Skeletal muscle tissue (tissue), 4 donors: ENCODE measurements around the gene GPR32. TPM values are rescaled to one million over a fixed set of nuclear protein-coding genes. Genes with fewer than 3 reads are reported as not detected.
"Not testable (repeated sequence)": the region's sequence is repeated elsewhere in the genome, so short reads cannot be mapped to it uniquely, and the experiment has no call there.

Experiments used
- H3K27ac ChIP-seq: one replicate; pipeline ENCODE4 v1.7.0; 2013; ENCODE audit warnings: mild to moderate bottlenecking, low read depth, low read length, inconsistent platforms
- H3K27me3 ChIP-seq, 3 donors: one replicate each; pipeline ENCODE4 v1.7.0; 2013; ENCODE audit warnings: low read length in 3 of 3; ENCODE audit not compliant: control insufficient read depth in 3 of 3, insufficient read depth in 3 of 3
- H3K36me3 ChIP-seq, 3 donors: one replicate each; pipeline ENCODE4 v1.7.0; 2013; ENCODE audit warnings: low read length in 3 of 3; ENCODE audit not compliant: control insufficient read depth in 3 of 3, insufficient read depth in 3 of 3
- H3K4me1 ChIP-seq, 3 donors: one replicate each; pipeline ENCODE4 v1.7.0; 2013; ENCODE audit warnings: low read length in 3 of 3, mild to moderate bottlenecking in 3 of 3; ENCODE audit not compliant: control insufficient read depth in 3 of 3, insufficient read depth in 3 of 3
- H3K4me3 ChIP-seq, 3 donors: one replicate each; pipeline ENCODE4 v1.7.0; 2013; ENCODE audit warnings: low read length in 3 of 3
- H3K9ac ChIP-seq, 3 donors: one replicate each; pipeline ENCODE4 v1.7.0; 2013; ENCODE audit warnings: low read length in 3 of 3, mild to moderate bottlenecking in 3 of 3, moderate library complexity in 2 of 3, low read depth in 1 of 3
- H3K9me3 ChIP-seq, 3 donors: one replicate each; pipeline ENCODE4 v1.7.0; 2013; ENCODE audit warnings: low read length in 3 of 3; ENCODE audit not compliant: control insufficient read depth in 3 of 3
- total RNA-seq: library from RNA; depleted of rRNA; stranded (reverse); fragments of >200 nt; gene quantifications from one replicate; pipeline ENCODE4 v1.2.3, GENCODE V29; 2014
- donor health status: Osteomylitis.

GPR32 gene, protein sequence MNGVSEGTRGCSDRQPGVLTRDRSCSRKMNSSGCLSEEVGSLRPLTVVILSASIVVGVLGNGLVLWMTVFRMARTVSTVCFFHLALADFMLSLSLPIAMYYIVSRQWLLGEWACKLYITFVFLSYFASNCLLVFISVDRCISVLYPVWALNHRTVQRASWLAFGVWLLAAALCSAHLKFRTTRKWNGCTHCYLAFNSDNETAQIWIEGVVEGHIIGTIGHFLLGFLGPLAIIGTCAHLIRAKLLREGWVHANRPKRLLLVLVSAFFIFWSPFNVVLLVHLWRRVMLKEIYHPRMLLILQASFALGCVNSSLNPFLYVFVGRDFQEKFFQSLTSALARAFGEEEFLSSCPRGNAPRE
- total RNA-seq = not detected

DNA sequence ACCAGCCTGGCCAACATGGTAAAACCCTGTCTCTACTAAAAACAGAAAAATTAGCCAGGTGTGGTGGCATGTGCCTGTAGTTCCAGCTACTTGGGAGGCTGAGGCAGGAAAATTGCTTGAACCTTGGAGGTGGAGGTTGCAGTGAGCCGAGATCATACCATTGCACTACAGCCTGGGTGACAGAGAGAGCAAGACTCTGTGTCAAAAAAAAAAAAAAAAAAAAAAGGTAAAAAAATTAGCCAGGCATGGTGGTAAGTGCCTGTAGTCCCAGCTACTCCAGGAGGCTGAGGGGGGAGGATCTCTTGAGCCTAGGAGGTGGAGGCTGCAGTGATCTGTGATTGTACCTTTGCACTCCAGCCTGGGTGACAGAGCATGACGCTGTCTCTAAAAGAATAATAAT, at the start of gene GPR32:
GPR32 (plus strand) TSS at position 301 of the 400 bp plus-strand sequence. CDS start 137 bp downstream, outside the sequence.
- peaks cover 0 to 17% (median 6%) of the 10 kb centered on the region in 3 donors for H3K27me3 ChIP-seq
- H3K4me1 ChIP-seq, H3K9ac ChIP-seq: not testable (repeated sequence)

DNA sequence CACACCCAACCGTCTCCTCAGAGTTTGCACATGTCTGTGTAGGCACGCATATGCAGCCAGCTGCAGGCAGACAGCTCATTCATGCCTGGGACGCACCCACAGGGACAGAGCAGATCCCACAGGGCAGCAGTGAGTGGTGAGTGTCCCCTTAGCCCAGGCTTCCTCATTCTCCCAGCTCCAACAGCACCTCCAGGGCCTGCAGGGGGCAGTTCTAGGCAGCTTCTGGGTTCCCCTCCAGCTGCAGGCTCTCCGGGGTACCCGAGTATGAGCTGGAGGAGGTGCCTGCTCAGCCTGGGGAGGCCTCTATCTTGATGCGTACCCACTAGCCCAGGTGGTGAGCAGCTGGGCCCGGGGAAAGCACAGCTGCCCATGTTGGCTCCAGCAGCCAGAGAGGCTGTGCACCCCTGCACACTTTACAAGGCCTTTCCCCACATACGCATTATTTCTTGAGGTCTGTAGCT, 49.3 kb upstream of the GPR32 start:
- Histone ChIP-seq H3K4me1 (peaks cover 8 to 27% (median 11%) of the 10 kb centered on the region in 3 donors), H3K9me3 (no peaks in the 10 kb centered on the region), H3K9ac (no peak overlapping the region), H3K4me3 (no peak overlapping the region), H3K27ac (no peak overlapping the region), H3K36me3 (no peaks in the 10 kb centered on the region), H3K27me3 (peaks cover 20 to 65% (median 45%) of the 10 kb centered on the region in 3 donors)

More for the DNA sequence above, at the start of gene GPR32:
- not testable (repeated sequence) for H3K4me3 ChIP-seq, H3K9me3 ChIP-seq, H3K36me3 ChIP-seq, H3K27ac ChIP-seq

DNA sequence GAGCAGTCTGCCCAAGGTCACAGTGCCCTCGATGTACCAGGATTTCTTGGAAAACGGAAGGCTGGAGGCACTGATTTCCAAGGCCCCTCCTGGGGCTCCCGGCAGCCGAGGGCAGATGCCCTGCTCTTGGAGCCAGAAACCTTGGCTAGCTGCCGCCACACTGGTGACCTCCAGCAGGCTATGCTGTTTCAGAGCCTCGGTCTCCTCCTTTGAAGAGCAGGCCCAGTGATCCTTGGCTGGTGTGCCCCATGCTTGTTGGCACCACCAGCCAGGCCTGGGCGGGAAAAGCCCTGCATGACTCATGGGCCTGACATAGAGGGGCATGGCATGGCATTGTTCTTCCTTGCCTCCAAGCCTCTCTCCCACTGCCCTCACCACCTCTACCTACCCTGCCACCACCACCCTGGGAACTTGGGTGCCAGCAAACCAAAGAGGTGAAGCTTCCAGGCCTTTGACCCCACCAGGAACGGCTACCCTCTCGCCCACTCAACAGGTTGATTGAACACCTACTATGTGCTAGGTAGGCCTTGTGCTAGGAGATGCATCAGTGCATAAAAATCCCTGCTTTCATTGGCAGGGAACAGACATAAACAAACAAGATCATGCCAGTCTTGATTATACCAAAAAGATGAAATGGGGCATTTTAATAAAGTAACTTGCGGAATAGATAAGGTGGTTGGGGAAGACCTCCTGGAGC, 48.7 kb upstream of the GPR32 start:
- Histone ChIP-seq H3K36me3 (no peaks in the 10 kb centered on the region), H3K27me3 (peaks cover 20 to 66% (median 50%) of the 10 kb centered on the region in 3 donors), H3K27ac (no peak overlapping the region), H3K9ac (no peak overlapping the region), H3K4me3 (no peak overlapping the region), H3K9me3 (no peaks in the 10 kb centered on the region), H3K4me1 (peaks cover 8 to 27% (median 13%) of the 10 kb centered on the region in 3 donors)

DNA sequence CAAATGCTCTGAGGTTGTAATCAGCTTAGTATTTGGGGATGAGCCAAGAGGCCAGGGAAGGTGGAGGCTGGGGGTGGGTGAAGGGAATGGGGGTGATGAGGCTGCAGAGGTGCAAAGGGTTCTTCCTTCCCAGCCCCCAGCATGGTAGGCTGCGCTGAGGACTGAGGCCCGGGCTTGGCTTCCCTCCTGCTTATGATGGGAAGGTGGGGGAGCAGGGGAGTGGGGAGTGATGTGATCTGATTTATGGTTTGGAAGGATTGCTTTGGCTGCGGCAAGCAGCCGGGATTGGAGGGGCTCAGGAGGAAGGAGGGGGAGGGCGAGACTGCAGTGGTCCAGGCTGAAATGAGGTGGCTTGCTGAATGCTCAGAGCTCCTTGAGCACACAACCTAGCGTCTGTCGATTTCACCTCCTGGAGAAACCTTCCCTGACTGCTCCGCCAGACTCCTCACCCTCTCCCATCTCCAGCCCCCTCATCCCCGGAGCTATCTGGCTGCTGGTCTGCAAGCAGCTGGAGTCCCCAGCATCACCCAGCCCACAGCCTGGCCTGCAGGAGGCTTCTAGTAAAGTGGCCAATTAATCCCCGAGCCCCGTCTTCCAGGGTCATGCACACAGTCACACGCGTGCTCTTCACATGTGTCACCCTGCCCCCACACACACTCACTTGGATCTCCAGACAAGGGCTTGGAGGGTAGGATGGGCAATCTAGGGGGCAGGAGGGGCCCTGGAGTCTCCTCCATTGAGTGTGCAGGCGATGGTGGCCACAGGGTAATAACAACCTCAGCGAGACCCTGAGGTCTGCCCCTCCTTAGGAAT, 47.9 kb upstream of the GPR32 start:
- Histone ChIP-seq H3K27ac (no peak overlapping the region), H3K4me3 (peak overlapping the region; percentile 22 to 63 (median 32)), H3K9me3 (no peaks in the 10 kb centered on the region), H3K4me1 (peaks cover 8 to 24% (median 13%) of the 10 kb centered on the region in 3 donors), H3K9ac (peak overlapping the region in 1 of 3 donors; percentile 2), H3K27me3 (peaks cover 16 to 64% (median 47%) of the 10 kb centered on the region in 3 donors), H3K36me3 (no peaks in the 10 kb centered on the region)

DNA sequence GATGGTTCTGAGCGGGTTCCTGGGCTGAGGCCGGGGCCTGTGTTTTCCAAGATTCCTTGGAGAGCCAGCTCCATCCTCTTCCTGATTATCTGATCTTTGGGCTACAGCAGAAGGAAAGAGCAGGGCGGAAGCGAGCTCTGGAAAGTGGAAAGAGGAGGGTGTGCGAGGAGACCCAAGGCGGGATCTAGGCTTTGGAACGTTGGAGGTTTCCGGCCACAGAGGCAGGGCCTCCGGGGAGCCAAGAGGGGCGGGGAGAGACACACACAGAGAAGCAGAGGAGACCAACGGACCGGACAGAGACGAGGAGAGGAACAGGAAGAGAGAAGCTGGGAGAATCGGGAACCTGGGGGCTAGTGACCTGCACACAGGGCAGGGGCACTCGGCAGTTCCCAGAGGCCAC, 47.2 kb upstream of the GPR32 start, which contains the start of gene CLEC11A:
CLEC11A (plus strand) TSS at position 296 of the 400 bp plus-strand sequence. CDS start 162 bp downstream, outside the sequence.
- Histone ChIP-seq H3K27me3 (peaks cover 15 to 66% (median 47%) of the 10 kb centered on the region in 3 donors), H3K27ac (peak within 1 kb of the TSS; percentile 60), H3K36me3 (no peaks in the 10 kb centered on the region), H3K9me3 (no peaks in the 10 kb centered on the region), H3K4me1 (peaks cover 8 to 26% (median 15%) of the 10 kb centered on the region in 3 donors), H3K9ac (peak within 1 kb of the TSS in 2 of 3 donors; percentile 2 to 40), H3K4me3 (peak within 1 kb of the TSS; percentile 65 to 79 (median 65))

DNA sequence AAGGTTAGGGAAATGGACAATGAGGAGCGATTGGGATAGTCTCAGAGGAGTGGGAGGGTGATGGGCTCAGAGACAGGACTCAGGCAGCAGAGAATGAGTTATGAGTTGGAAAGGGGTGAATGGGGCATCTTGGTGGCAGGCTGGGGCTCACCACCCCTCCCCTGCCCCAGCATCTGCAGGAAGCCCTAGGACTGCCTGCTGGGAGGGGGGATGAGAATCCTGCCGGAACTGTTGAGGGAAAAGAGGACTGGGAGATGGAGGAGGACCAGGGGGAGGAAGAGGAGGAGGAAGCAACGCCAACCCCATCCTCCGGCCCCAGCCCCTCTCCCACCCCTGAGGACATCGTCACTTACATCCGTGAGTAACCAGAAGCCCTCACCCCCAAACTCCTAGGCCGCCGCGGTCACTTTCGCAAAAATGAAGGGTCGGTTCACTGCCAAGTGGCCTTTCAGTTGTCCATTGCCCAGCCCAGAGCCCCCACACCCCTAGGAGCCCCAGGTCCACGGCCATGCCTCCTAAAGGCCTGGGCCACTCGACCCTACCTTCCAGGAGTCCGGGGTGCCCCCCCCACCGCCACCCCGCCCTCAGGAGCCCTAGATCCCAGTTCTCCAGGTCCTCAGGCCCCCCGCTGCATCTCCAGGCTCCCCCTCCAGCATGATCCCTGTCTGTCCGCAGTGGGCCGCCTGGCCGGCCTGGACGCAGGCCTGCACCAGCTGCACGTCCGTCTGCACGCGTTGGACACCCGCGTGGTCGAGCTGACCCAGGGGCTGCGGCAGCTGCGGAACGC, 46.3 kb upstream of the GPR32 start:
- Histone ChIP-seq H3K4me1 (peaks cover 8 to 28% (median 16%) of the 10 kb centered on the region in 3 donors), H3K36me3 (no peaks in the 10 kb centered on the region), H3K4me3 (peak overlapping the region; percentile 65 to 79 (median 65)), H3K9ac (peak overlapping the region in 1 of 3 donors; percentile 40), H3K27ac (peak overlapping the region; percentile 60), H3K9me3 (no peaks in the 10 kb centered on the region), H3K27me3 (peaks cover 19 to 70% (median 48%) of the 10 kb centered on the region in 3 donors)

DNA sequence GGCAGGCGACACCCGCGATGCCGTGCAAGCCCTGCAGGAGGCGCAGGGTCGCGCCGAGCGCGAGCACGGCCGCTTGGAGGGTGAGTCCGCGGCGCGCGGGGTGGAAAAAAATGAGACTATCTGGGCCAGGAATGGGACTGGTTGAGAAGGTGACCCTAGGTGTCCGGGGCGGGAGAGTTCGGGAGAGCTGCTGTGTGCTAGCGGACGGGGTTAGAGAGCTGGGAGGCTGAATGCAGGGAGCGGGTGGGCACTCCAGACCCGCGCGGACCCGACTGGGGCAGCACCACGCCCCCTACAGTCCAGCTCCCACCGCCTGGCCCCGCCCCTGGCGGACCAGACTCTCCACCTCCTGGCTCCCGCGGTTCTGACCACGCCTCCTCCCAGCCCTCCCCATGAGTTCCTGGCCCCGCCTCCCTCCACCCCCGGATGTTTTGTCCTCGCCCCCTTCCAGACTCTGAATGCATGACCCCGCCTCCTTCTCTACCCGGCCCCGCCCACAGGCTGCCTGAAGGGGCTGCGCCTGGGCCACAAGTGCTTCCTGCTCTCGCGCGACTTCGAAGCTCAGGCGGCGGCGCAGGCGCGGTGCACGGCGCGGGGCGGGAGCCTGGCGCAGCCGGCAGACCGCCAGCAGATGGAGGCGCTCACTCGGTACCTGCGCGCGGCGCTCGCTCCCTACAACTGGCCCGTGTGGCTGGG, 45.6 kb upstream of the GPR32 start:
- Histone ChIP-seq H3K4me1 (peaks cover 8 to 28% (median 16%) of the 10 kb centered on the region in 3 donors), H3K4me3 (peak overlapping the region; percentile 65 to 79 (median 73)), H3K27me3 (peaks cover 19 to 70% (median 48%) of the 10 kb centered on the region in 3 donors), H3K27ac (no peak overlapping the region), H3K9ac (peak overlapping the region; percentile 40 to 66 (median 57)), H3K36me3 (no peaks in the 10 kb centered on the region), H3K9me3 (no peaks in the 10 kb centered on the region)

DNA sequence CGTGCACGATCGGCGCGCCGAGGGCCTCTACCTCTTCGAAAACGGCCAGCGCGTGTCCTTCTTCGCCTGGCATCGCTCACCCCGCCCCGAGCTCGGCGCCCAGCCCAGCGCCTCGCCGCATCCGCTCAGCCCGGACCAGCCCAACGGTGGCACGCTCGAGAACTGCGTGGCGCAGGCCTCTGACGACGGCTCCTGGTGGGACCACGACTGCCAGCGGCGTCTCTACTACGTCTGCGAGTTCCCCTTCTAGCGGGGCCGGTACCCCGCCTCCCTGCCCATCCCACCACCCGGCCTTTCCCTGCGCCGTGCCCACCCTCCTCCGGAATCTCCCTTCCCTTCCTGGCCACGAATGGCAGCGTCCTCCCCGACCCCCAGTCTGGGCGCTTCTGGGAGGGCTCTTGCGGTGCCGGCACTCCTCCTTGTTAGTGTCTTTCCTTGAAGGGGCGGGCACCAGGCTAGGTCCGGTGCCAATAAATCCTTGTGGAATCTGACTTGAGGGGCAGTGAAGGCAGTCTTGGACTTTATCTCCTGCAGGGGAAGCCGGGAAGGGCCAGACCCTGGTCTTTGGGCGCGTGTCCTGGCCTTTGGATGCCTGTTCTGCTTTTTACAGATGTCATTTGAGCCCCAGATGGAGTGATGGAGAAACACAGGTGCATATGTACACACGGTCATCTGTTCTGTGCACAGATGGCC, 44.9 kb upstream of the GPR32 start:
- no peaks in the 10 kb centered on the region for H3K9me3 ChIP-seq
- H3K27ac ChIP-seq = no peak overlapping the region
- H3K27me3 ChIP-seq = peaks cover 15 to 67% (median 44%) of the 10 kb centered on the region in 3 donors

More for the DNA sequence above, 44.9 kb upstream of the GPR32 start:
- peak overlapping the region; percentile 40 to 66 (median 57) for H3K9ac ChIP-seq
- no peaks in the 10 kb centered on the region for H3K36me3 ChIP-seq
- H3K4me1 ChIP-seq = peaks cover 8 to 28% (median 16%) of the 10 kb centered on the region in 3 donors
- H3K4me3 ChIP-seq = peak overlapping the region; percentile 63 to 79 (median 73)
